Endodermal cell (in vitro differentiated cells): ENCODE data around the gene TMEM238L. TPM values are rescaled to one million over a fixed set of nuclear protein-coding genes. Genes with fewer than 3 reads are reported as not detected.

Experiments used
- DNase-seq: peaks from one replicate; pipeline ENCODE4 v3.0.0-alpha.2; 2017
- H3K27ac ChIP-seq: 2 replicates; pipeline ENCODE4 v1.5.1; 2013; ENCODE audit warnings: mild to moderate bottlenecking, low read depth, low read length, moderate library complexity
- H3K27me3 ChIP-seq: 2 replicates; pipeline ENCODE4 v1.6.1; 2013; ENCODE audit warnings: mild to moderate bottlenecking, low read length, moderate library complexity; ENCODE audit not compliant: insufficient read depth, control insufficient read depth, poor library complexity, severe bottlenecking
- H3K36me3 ChIP-seq: 2 replicates; pipeline ENCODE4 v1.7.0; 2013; ENCODE audit warnings: mild to moderate bottlenecking, low read length, moderate library complexity; ENCODE audit not compliant: control insufficient read depth, insufficient read depth
- H3K4me1 ChIP-seq: one replicate; pipeline ENCODE4 v1.7.0; 2013; ENCODE audit warnings: low read length; ENCODE audit not compliant: control insufficient read depth, insufficient read depth
- H3K4me3 ChIP-seq: 2 replicates; pipeline ENCODE4 v1.5.1; 2013; ENCODE audit warnings: mild to moderate bottlenecking, low read length, moderate library complexity
- H3K9ac ChIP-seq: 2 replicates; pipeline ENCODE4 v1.6.1; 2013; ENCODE audit warnings: mild to moderate bottlenecking, low read length, moderate library complexity; ENCODE audit not compliant: poor library complexity, severe bottlenecking; ENCODE audit errors: extremely low read depth
- H3K9me3 ChIP-seq: 2 replicates; pipeline ENCODE4 v1.6.1; 2013; ENCODE audit warnings: mild to moderate bottlenecking, low read length, moderate library complexity; ENCODE audit not compliant: control insufficient read depth
- H3K27ac Mint-ChIP-seq: 2 replicates; pipeline ENCODE4 v1.8.0; 2020; ENCODE audit warnings: mixed read lengths
- H3K27me3 Mint-ChIP-seq: 2 replicates; pipeline ENCODE4 v1.8.0; 2021; ENCODE audit warnings: mild to moderate bottlenecking, mixed read lengths; ENCODE audit not compliant: insufficient read depth
- H3K36me3 Mint-ChIP-seq: 2 replicates; pipeline ENCODE4 v1.8.0; 2020; ENCODE audit warnings: low read depth, mixed read lengths
- H3K4me1 Mint-ChIP-seq: 2 replicates; pipeline ENCODE4 v1.8.0; 2020; ENCODE audit warnings: mixed read lengths
- H3K4me3 Mint-ChIP-seq: 2 replicates; pipeline ENCODE4 v1.8.0; 2020; ENCODE audit warnings: mild to moderate bottlenecking, moderate library complexity, mixed read lengths
- H3K9me3 Mint-ChIP-seq: 2 replicates; pipeline ENCODE4 v1.8.0; 2020; ENCODE audit warnings: mild to moderate bottlenecking, mixed read lengths
- WGBS, 2 experiments: methylation state at CpG; one replicate each; pipeline versions ENCODE4 v1.1.5 to v1.1.7; 2013; ENCODE audit warnings: missing lambda C conversion rate in 2 of 2, mixed read lengths in 1 of 2; ENCODE audit not compliant: insufficient coverage in 1 of 2, insufficient read length in 1 of 2; 5-methylcytosine and 5-hydroxymethylcytosine counted together
- total RNA-seq, 2 donors: library from RNA; stranded (reverse); fragmentation: NEBNext Ultra II Directional in 1 of 2; extraction: Animal tissue kit (Norgen Biotek cat#: 25700) in 1 of 2; gene quantifications; 2 replicates in 1 of 2; 3 replicates in 1 of 2; pipeline ENCODE4 v1.2.1, GENCODE V29; 2021
- TF ChIP-seq, protein P1 (sequence below): fragments of 200-600 bp; sonication (generic); conservative IDR thresholded peaks from 2 replicates; pipeline ENCODE4 v1.5.0; 2021; ENCODE audit warnings: antibody characterized with exemption, mild to moderate bottlenecking

Gene TMEM238L
- total RNA-seq, 2 donors from 2014 or later = not detected

DNA sequence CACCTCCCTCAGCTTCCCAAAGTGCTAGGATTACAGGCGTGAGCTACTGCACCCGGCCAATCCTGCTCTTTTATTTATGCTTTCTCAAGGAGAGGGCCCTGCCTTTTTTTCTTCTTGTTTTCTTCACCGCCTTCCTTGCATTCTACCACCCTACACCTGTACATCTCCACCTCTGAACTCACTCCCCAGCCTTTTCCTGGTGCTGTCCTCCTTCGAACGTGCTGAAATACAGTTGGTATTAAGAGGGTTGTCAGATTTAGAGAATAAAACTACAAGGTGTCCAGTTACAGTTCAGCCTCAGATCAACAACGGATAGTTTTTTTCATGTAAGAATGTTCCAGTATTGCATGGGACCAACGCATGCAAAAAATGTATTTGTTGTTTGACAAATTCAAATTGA lies 32.2 kb upstream of the TMEM238L start:
- DNase-seq = no peak

DNA sequence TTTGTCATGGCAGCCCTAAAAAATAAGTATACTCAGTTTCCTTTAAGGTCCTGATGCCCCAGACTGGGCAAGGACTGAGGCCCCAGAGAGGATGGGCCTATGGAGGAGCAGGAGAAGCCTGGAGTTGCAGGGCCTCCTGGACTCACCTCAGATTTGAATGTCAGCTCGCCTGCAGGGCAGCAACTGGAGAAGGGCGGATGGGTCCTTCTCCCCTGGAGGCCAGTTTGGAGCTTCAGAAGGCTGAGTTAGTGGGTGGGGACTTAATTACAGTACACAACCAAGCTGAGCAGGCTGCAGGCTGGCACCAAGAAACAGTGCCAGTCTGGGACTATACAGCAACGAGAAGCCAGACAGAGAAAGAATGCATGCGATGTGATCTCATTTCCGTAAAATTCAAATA lies 27.8 kb upstream of the TMEM238L start:
- Histone ChIP-seq H3K27ac (no peak overlapping the region), H3K36me3 (no peaks in the 10 kb centered on the region), H3K27me3 (no peaks in the 10 kb centered on the region), H3K9me3 (no peaks in the 10 kb centered on the region), H3K9ac (no peak overlapping the region), H3K4me3 (no peak overlapping the region), H3K4me1 (no peaks in the 10 kb centered on the region)
- Mint-ChIP-seq H3K9me3 (no peaks in the 10 kb centered on the region), H3K36me3 (no peaks in the 10 kb centered on the region), H3K4me1 (peaks cover 7% of the 10 kb centered on the region), H3K4me3 (no peak overlapping the region), H3K27me3 (no peaks in the 10 kb centered on the region), H3K27ac (no peak overlapping the region)
- TF ChIP-seq, protein P1, sequence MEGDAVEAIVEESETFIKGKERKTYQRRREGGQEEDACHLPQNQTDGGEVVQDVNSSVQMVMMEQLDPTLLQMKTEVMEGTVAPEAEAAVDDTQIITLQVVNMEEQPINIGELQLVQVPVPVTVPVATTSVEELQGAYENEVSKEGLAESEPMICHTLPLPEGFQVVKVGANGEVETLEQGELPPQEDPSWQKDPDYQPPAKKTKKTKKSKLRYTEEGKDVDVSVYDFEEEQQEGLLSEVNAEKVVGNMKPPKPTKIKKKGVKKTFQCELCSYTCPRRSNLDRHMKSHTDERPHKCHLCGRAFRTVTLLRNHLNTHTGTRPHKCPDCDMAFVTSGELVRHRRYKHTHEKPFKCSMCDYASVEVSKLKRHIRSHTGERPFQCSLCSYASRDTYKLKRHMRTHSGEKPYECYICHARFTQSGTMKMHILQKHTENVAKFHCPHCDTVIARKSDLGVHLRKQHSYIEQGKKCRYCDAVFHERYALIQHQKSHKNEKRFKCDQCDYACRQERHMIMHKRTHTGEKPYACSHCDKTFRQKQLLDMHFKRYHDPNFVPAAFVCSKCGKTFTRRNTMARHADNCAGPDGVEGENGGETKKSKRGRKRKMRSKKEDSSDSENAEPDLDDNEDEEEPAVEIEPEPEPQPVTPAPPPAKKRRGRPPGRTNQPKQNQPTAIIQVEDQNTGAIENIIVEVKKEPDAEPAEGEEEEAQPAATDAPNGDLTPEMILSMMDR = no peak
- 88 to 100% methylated on average over 4 to 5 of the region's 5 CpGs for WGBS, 2 experiments
- no peak for DNase-seq

More for the DNA sequence above, 32.2 kb upstream of the TMEM238L start:
- H3K4me3 ChIP-seq = no peak overlapping the region
- no peak overlapping the region for H3K9ac ChIP-seq
- no peaks in the 10 kb centered on the region for H3K9me3 ChIP-seq
- H3K4me3 Mint-ChIP-seq = no peak overlapping the region
- no peaks in the 10 kb centered on the region for H3K27me3 Mint-ChIP-seq
- no peak overlapping the region for H3K27ac Mint-ChIP-seq
- no peaks in the 10 kb centered on the region for H3K27me3 ChIP-seq
- no peaks in the 10 kb centered on the region for H3K4me1 ChIP-seq
- H3K4me1 Mint-ChIP-seq = no peaks in the 10 kb centered on the region
- 90 to 98% methylated on average over 5 to 7 of the region's 7 CpGs for WGBS, 2 experiments
- H3K36me3 Mint-ChIP-seq = no peaks in the 10 kb centered on the region
- H3K27ac ChIP-seq = no peak overlapping the region
- no peaks in the 10 kb centered on the region for H3K36me3 ChIP-seq
- TF ChIP-seq, protein P1 = no peak
- H3K9me3 Mint-ChIP-seq = no peaks in the 10 kb centered on the region

DNA sequence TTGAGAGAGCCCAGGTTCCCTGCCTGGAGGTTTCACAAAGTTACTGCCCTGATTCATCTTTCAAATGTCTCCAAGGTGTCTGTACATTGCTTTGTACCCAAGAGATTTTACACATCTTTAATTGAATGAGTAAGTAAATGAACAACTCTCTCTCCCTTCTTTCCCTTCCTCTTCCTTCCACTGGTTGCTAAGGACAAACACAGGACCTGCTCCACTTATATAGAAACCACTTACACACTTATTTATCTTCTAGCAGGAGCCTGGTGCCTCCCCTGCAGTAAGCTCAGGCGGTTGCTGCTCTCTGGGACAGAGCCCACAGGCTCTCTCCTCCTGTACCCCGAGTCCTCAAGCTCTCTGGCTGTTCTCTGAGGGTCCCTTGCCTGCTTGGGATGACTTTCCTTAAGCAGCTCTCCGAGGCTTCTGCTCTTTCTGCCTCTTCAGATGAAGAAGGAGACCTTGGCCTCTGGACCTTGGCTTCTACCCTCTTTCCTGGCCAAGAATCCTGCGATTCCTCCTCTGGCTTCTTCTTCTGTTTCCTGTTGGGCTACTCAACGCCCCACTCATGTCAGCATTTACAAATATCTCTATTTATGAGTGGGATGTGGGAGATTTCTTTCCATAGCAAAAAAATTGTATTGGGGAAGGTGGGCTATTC lies 24.1 kb upstream of the TMEM238L start:
- H3K27ac ChIP-seq = no peak overlapping the region
- DNase-seq = no peak
- no peak overlapping the region for H3K9ac ChIP-seq
- H3K36me3 Mint-ChIP-seq = no peaks in the 10 kb centered on the region
- H3K4me1 Mint-ChIP-seq = peaks cover 7% of the 10 kb centered on the region
- H3K9me3 ChIP-seq = no peaks in the 10 kb centered on the region
- TF ChIP-seq, protein P1 = no peak
- H3K4me3 ChIP-seq = no peak overlapping the region
- H3K27me3 Mint-ChIP-seq = peaks cover 2% of the 10 kb centered on the region
- H3K4me3 Mint-ChIP-seq = no peak overlapping the region
- H3K36me3 ChIP-seq = no peaks in the 10 kb centered on the region
- WGBS, 2 experiments = 87 to 100% methylated on average over 3 to 4 of the region's 5 CpGs
- H3K27ac Mint-ChIP-seq = no peak overlapping the region
- no peaks in the 10 kb centered on the region for H3K4me1 ChIP-seq
- no peaks in the 10 kb centered on the region for H3K27me3 ChIP-seq
- H3K9me3 Mint-ChIP-seq = no peaks in the 10 kb centered on the region
